GM18870 (cell line): Measurements from ENCODE around the gene SLC25A42.
"Not testable (repeated sequence)": the region's sequence is repeated elsewhere in the genome, so short reads cannot be mapped to it uniquely, and the experiment has no call there.

Experiments used
- ATAC-seq: cut with Tn5 transposase; IDR thresholded peaks from one replicate; pipeline ENCODE4 v1.9.1; 2021; ENCODE audit warnings: moderate library complexity; ENCODE audit not compliant: unreplicated experiment

SLC25A42 gene

DNA sequence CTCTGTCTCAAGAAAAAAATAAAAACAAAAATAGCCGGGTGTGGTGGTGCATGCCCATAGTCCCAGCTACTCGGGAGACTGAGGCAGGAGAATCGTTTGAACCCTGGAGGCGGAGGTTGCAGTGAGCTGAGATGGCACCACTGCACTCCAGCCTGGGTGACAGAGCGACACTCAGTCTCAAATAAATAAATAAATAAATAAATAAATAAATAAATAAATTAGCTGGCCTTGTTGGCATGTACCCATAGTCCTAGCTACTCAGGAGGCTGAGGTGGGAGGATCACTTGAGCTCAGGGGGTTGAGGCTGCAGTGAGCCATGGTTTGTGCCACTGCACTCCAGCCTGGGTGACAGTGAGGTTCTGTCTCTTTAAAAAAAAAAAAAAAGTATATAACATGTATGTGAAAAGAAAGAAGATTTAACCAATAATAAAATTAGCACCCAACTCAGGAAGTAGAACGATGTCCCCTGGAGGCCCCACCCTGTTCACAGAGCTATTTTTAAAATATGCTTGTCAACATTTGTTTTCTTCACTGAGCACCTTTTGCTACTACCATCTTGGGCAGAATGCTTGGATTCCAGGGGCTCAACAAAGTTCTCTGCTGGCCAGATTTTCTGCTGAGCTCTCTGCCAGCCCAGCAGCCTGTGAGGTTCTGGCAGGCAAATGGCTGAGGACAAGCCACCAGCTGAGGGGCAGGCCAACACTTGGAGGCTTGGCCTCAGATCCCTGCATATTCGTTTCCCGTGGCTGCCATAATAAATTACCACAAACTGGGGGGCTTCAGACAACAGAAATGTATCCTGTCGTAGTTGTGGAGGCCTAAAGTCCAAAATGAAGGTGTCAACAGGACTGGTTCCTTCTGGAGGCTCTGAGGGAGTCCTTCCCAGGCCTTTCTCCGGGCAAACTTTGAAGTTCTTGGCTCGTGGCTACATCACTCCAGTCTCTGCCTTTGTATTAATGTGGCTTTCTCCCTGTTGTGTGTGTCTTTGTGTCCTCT, 5.2 kb downstream of the SLC25A42 start:
- ATAC-seq, result no peak

DNA sequence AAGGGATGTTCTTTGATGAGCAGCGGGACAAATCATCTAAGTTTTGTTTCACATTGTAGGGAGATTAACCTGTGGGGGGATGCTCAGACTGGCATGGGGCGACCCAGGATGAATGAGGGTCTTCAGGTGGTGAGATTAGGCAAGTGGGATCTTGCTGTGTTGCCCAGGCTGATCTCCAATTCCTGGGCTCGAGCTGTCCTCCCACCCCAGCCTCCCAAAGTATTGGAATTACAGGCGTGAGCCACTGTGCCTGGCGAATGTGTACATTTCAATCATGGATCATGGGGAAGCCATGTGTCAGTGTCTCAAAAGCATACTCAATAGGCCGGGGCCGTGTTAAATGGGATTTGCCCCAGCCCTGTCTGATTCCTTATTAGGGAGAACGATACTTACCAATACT, 8.1 kb downstream of the SLC25A42 start:
- no peak for ATAC-seq

DNA sequence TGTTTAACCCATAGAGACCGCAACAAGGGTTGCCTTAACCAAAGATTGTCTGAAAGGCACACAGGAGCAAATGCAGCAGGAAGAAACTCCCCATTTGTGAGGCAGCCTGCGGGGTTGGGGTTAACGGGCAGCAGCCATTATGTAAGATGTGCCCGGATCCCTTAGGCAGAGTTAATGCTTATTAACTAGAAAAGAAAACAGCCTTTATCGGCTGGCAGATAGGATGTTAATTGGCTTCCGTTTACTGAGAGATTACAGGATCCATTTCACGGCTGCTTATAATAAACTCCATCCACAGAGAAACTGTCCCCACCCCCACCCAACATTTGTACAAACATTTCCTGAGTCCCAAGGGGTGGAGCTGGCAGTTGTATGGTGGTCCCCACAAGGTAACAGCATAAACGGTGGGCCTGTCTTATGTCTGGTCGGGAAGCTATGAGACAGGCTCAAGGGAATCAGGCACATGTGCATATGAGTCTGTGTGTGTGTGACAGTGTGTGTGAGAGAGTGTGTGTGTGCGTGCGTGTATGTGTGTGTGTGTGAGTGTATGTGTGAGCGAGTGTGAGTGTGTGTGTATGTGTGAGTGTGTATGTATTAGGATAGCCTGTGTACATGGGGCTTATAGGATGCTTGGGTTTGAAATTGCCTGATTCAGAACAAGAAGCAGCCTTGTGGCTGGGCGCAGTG, 10.5 kb downstream of the SLC25A42 start:
- no peak for ATAC-seq

DNA sequence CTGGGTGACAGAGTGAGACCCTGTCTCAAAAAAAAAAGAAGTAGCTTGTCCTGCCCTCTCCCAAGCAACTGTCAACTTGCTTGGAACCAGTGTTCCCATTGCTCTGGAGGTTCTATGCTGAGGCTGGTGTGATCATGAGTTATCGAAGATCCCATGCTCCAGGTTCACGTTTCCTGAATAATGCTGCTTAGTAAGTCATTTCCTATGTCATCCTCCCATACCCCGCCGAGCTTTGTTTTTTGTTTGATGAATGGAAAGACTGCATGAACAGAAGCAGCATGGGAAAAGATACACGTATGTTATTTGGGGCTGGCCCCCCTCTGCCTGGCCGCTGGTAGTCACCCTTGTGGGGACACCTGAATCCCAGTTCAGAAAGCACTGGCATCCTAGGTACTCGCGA, 11.3 kb downstream of the SLC25A42 start:
- ATAC-seq, result no peak

DNA sequence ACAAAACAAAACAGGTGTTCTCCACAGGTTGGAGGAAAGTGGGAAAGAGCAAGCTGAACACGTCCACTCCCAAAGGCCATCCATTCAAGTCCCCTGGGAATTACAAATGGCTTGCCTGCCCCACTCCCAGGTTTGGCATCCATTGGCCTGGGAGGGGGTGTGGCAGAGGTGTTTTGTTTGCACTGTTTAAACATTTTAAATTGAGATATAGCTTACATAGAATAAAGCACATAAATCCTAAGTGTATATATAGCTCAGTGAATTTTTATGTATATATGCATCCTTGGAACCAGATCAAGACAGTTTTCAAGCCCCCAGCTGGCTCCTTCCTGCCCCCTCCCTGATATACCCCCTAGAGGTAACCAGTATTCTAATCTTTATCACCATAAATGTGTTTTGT, 12.7 kb downstream of the SLC25A42 start:
- ATAC-seq, result no peak

DNA sequence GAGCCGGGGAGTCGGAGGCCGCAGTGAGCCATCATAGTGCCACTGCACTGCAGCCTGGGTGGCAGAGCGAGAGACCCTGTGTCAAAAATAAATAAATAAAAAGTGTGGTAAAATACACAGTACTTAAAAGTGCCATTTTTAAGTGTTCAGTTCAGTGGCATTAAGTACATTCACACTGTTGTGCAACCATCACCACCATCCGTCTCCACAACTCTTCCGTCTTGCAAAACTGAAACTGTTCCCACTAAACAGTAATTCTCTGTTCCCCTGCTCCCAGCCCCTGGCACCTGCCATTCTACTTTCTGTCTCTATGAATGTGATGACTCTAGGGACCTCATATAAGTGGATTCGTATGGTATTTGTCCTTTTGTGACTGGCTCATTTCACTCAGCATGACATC, 13.3 kb downstream of the SLC25A42 start:
- no peak for ATAC-seq

DNA sequence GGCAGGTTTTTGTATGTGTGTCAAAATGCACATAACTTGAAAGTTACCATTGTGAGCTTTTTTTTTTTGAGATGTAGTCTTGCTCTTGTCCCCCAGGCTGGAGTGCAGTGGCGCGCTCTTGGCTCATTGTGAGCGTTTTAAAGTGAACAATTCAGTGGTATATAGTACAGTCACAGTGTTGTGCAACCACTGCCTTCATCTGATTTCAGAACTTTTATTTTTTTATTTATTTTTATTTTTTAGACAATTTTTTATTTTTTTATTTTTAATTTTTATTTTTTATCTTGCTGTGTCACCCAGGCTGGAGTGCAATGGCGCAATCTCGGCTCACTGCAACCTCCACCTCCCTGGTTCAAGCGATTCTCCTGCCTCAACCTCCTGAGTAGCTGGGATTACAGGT, 15.0 kb downstream of the SLC25A42 start:
- ATAC-seq, result no peak

DNA sequence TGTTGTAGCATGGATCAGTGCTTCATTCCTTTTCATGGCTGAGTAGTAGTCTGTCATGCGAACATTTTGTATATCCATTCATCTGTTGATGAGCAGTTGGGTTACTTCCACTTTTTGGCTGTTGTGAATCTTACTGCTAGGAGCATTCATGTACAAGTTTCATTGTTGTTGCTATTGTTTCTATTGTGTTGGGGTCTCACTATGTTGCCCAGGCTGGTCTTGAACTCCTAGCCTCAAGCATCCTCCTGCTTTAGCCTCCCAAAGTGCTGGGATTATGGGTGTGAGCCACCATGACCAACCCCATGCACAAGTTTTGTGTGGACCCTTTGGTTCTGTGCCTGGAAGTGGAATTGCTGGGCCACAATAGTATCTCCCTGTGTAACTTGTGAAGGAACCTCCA, 15.8 kb downstream of the SLC25A42 start:
- no peak for ATAC-seq

DNA sequence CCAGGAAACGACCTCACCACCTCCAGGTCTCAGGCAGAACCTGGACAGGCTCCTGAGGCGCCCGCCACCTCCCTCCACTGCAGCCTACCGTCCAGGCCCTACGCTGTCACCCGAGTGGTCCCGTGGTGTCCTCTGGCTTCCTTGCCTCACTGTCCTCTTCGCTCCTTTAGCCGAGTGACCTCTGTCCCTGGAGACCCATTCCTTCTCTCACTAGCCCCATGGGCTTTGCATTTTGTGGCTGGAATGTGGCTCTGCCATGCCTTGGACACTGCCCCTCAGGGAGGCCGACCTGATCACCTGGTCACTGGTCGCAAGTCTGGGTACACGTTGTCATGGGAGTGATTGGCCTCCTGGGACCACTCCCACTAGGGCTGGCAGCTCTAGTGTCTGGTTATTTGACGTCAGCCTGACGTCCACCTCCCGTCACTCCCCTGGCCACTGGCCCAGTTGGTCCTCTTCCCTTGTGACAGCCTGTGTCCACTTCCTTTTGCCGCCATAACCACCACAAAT, 17.9 kb downstream of the SLC25A42 start:
- no peak for ATAC-seq

DNA sequence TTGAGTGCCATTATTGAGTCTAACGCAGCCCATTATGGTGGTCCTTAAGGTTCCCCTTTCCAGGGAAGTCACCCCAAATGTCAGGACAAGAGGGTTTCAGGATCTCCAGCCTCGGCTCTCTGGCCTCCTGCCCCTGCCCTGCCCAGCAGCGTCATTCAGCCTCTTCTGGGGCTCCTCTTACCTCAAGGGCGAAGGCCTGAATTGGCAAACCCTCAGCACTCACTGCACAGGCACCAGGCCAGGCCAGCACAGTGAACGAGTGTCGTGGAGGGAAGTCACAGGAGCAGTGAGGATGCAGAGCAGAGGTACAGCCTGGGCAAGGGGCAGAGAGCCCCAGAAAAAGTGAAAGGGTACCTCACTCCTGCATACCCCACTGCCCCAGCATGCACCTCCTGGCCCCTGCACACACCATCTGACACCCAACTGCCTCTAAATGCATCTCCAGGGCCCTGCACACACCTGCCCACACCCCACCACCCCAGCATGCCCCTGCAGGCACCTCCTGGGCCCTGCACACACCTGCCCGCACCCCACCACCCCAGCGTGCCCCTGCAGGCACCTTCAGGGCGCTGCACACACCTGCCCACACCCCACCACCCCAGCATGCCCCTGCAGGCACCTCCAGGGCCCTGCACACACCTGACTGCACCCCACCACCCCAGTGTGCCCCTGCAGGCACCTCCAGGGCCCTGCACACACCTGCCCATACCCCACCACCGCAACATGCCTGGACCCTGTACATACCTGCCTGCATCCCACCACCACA, 19.8 kb downstream of the SLC25A42 start:
- no peak for ATAC-seq

DNA sequence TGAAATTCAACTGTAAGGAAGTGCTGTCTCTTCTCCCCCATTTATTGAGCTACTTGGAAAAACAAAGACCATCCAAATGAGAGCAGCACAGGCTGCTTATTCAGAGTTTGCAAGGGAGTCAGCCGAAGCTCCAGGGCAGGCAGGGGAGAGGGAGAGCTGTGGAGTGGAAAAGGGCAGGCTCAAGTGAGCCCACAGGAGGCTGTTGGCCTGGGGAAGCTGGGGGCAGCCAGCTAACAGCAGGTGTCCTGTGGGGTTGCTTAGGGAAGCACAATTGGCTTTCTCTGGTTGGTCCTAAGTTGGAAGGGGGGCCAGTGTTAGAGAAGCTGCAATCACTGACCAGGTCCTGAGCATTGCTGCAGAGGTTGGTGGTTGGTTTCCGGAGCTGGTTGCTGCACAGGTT, 23.9 kb downstream of the SLC25A42 start:
- no peak for ATAC-seq

DNA sequence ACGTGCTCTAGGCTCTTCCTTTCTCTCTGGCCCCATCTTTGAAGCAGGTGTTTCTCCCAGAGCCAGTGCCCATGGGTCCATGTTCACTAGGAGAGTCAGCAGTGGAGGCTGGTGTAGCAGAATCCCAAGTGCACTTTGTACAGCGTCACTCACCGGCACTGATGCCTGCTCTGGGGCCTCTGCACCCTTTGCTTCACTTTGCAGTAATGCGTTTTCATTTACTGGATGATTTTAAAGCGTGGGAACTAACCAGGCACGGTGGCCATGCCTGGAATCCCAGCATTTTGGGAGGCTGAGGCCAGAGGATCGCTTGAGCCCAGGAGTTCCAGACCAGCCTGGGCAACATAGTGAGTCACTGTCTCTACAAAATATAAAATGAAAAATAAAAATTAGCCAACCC, 30.7 kb downstream of the SLC25A42 start:
- ATAC-seq, result no peak

DNA sequence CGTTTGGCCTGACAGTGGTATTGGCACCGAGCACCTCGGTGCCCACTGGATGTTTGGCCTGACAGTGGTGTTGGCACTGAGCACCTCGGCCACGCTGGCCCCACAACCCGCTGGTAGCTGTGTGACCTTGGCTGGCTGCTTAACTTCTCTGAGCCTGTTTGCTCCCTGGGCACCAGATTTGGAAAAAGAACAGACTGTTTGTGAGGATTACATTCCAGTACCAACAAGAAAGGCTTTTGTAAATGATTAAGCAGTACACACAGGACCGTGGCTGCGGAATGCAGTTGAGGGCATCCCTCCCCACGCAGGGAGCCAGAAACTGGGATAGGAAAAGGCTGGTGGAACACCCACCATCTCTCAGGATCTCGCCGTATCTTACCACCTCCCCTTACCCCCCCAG, 31.9 kb downstream of the SLC25A42 start:
- no peak for ATAC-seq

DNA sequence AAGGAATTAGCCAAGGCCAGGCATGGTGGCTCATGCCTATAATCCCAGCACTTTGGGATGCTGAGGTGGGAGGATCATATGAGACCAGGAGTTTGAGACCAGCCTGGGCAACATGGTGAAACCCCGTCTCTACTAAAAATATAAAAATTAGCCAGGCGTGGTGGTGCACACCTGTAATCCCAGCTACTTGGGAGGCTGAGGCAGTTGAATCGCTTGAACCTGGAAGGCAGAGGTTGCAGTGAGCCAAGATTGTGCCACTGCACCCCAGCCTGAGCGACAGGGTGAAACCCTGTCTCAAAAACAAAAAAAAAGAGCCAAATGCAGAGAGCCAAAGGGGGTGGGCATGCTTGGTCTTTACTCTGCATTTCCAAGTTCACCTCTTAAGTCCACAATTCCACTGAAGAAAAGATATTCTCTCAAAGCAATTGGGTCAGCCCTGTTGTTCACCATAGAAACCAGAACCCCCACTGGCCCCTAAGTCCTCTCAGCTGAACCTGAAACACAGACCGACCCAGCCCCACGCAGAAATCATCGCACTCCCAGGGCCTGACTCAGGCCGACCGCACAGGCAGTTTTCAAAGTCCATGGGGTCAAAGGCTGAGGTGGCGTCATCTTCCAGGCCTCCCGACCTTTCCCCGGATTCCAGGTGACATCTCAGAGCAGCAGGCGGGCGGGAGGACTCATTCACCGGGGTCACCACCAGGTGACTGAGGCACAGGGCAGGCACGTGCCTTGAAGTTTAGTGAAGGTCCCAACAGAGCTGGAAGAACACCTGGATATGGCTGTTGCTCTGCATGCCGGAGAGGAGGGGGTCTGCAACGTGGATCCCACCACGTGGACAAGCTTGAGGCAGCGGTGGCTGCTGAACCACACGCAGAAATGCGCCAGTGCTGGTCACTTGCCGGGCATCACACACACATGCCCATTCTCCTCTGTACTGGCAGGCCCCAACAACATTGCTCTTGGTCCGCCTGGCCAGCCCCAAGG, 33.1 kb downstream of the SLC25A42 start:
- ATAC-seq, result no peak

DNA sequence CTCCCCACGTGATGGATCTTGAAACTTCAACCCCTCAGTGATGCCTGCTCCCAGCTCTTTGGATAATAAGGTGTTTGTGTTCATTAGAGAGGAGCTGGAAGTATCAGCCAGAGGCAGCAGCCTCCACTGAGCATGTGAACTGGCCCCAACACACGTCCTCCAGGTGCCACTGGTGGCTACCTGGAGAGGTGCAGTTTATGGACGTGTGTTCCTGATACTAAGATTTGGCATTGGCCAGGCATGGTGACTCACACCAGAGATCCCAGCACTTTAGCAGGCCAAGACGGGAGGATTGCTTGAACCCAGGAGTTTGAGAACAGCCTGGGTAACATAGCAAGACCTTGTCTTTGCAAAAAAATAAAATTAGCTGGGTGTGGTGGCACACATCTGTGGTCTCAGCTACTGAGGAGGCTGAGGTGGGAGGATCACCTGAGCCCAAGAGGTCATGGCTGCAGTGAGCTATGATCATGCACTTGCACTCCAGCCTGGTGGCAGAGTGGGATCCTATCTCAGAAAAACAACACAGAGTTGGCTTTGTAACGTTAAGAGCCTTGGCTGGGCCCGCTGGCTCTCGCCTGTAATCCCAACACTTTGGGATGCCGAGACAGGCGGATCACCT, 34.4 kb downstream of the SLC25A42 start:
- ATAC-seq, result no peak

DNA sequence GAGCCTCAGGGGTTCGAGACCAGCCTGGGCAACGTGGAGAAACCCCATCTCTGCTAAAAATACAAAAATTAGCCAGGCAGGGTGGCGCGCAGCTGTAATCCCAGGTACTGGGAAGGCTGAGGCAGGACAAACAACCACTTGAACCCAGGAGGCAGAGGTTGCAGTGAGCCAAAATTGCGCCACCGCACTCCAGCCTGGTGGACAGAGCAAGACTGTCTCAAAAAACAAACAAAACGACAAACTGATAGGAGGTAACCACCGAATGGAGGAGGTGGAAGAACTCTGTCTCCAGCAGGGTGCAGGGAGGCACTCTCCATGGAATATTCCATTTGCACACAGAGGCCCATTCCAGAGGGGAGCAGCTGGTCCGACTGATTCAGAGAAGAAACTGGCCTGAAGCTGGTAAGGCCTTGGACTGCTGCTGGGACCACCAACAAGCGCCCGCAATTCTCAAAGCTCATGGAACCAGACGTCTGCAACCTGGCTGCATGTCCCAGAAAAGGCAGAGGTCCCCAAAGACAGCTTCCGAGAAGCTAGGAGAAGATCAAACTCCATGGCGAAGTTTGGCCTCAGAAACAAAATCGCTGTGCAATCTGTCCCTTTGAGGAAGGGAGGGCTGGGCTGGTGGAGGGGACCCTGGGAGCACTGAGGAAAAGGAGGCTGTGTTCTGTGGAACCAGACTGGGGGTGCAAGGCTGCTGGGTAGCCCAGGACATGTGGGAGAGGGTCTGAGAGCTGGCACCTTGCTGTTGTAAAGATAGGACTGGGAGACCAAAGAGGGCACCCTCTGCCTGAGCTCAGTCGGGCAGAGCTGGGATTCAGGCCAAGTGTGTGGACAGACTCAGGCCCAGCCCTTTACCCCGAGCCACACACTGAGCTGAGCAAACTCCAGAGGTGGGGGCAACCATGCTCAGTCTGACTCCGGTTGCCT, 35.2 kb downstream of the SLC25A42 start:
- no peak for ATAC-seq

DNA sequence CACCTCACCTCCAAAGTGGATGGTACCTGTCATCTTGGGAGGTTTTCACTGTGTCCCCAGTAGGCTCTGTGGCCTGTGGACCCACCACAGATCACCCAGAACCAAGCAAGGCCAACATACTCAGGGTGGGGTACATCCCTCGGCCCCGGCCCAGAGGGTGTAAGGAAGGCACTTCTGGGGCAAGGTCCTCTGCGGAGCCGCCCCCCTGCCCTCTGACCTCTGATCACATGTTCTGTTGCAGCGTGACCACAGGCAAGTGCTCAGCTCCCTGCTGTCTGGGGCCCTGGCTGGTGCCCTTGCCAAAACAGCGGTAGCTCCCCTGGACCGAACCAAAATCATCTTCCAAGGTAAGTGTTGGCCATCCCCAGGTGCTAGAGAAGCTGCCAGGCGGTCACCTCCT, 37.7 kb downstream of the SLC25A42 start:
- ATAC-seq, result no peak

DNA sequence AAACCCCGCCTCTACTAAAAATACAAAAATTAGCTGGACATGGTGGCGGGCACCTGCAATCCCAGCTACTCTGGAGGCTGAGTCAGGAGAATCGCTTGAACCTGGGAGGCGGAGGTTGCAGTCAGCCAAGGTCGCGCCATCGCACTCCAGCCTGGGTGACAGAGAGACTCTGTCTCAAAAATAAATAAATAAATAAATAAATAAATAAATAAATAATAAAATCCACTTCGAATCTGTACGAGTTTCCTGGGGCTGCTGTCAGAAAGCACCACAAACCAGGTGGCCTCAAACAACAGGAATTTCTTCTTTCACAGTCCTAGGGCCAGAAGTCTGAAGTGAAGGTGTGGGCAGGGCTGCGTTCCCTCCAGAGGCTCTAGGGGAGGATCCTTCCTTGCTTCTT, 38.8 kb downstream of the SLC25A42 start:
- ATAC-seq, result not testable (repeated sequence)

DNA sequence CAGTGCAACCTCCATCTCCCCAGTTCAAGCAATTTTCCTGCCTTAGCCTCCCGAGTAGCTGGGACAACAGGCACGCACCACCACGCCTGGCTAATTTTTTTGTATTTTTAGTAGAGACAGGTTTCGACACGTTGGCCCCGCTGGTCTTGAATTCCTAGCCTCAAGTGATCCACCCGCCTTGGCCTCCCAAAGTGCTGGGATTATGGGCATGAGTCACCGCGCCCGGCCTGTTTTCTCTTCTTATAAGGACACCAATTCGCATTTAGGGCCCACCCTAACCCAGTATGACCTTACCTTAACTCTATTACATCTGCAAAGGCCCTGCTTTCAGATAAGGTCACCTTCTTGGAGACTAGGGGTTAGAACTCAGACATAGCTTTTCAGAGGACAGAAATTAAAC, 39.4 kb downstream of the SLC25A42 start:
- ATAC-seq, result no peak
